Neural progenitor cell (in vitro differentiated cells): ENCODE data around the gene POU6F2. TPM values are rescaled to one million over a fixed set of nuclear protein-coding genes. Genes with fewer than 3 reads are reported as not detected.
A peak's percentile ranks its signal among the peaks of the same experiment; 100 is the strongest.

Experiments used
- DNase-seq: peaks from one replicate; pipeline ENCODE4 v3.0.0-alpha.2; 2016; ENCODE audit warnings: low spot score
- H2AFZ ChIP-seq: fragments of 200-600 bp; sonication (generic); replicated peaks from 2 replicates; pipeline ENCODE4 v1.6.1; 2016; ENCODE audit warnings: antibody characterized with exemption
- H3F3A ChIP-seq: fragments of 200-600 bp; sonication (generic); 2 replicates; pipeline ENCODE4 v1.6.1; 2016; ENCODE audit warnings: antibody characterized with exemption, low read depth
- H3K27ac ChIP-seq: fragments of 200-600 bp; sonication (generic); 2 replicates; pipeline ENCODE4 v1.5.1; 2016; ENCODE audit warnings: mild to moderate bottlenecking
- H3K27me3 ChIP-seq: fragments of 200-600 bp; sonication (generic); 2 replicates; pipeline ENCODE4 v1.6.1; 2016; ENCODE audit warnings: mild to moderate bottlenecking, moderate library complexity
- H3K36me3 ChIP-seq: fragments of 200-600 bp; sonication (generic); 2 replicates; pipeline ENCODE4 v1.5.1; 2016
- H3K4me1 ChIP-seq: fragments of 200-600 bp; sonication (generic); 2 replicates; pipeline ENCODE4 v1.6.1; 2016; ENCODE audit warnings: mixed run types
- H3K4me2 ChIP-seq: fragments of 200-600 bp; sonication (generic); 2 replicates; pipeline ENCODE4 v1.6.1; 2016
- H3K4me3 ChIP-seq: fragments of 200-600 bp; sonication (generic); 2 replicates; pipeline ENCODE4 v1.5.1; 2016
- H3K79me2 ChIP-seq: fragments of 200-600 bp; sonication (generic); 2 replicates; pipeline ENCODE4 v1.6.1; 2016; ENCODE audit warnings: low read depth
- H3K9ac ChIP-seq: fragments of 200-600 bp; sonication (generic); 2 replicates; pipeline ENCODE4 v1.6.1; 2016
- H3K9me3 ChIP-seq: fragments of 200-600 bp; sonication (generic); 2 replicates; pipeline ENCODE4 v1.5.1; 2016; ENCODE audit warnings: low read depth
- H4K20me1 ChIP-seq: fragments of 200-600 bp; sonication (generic); 2 replicates; pipeline ENCODE4 v1.6.1; 2016; ENCODE audit warnings: low read depth
- H3K27ac Mint-ChIP-seq: 3 replicates; pipeline ENCODE4 v1.8.0; 2021; ENCODE audit warnings: mixed read lengths
- H3K27me3 Mint-ChIP-seq: 2 replicates; pipeline ENCODE4 v1.8.0; 2022; ENCODE audit warnings: low read depth, mild to moderate bottlenecking, inconsistent platforms, moderate library complexity, mixed read lengths; ENCODE audit not compliant: insufficient read depth
- H3K36me3 Mint-ChIP-seq: 3 replicates; pipeline ENCODE4 v1.8.0; 2021; ENCODE audit warnings: mixed read lengths
- H3K4me1 Mint-ChIP-seq: 3 replicates; pipeline ENCODE4 v1.8.0; 2021; ENCODE audit warnings: mixed read lengths
- H3K4me3 Mint-ChIP-seq: 3 replicates; pipeline ENCODE4 v1.8.0; 2021; ENCODE audit warnings: mild to moderate bottlenecking, moderate library complexity, mixed read lengths
- H3K9me3 Mint-ChIP-seq: 3 replicates; pipeline ENCODE4 v1.8.0; 2020; ENCODE audit warnings: mixed read lengths
- CTCF ChIP-seq: fragments of 200-600 bp; sonication (generic); IDR thresholded peaks from 2 replicates; pipeline ENCODE4 v1.5.1; 2017; ENCODE audit warnings: antibody characterized with exemption, mild to moderate bottlenecking
- EZH2 ChIP-seq: fragments of 200-600 bp; sonication (generic); IDR thresholded peaks from 2 replicates; pipeline ENCODE4 v1.6.1; 2017; ENCODE audit warnings: antibody characterized with exemption, mild to moderate bottlenecking, moderate library complexity
- EZH2phosphoT487 ChIP-seq: fragments of 200-600 bp; sonication (generic); IDR thresholded peaks from 2 replicates; pipeline ENCODE4 v1.6.1; 2017; ENCODE audit warnings: antibody characterized with exemption
- total RNA-seq: library from RNA; depleted of rRNA; stranded (reverse); fragments of >200 nt; gene quantifications from 2 replicates; pipeline ENCODE4 v1.2.3, GENCODE V29; 2015; ENCODE audit warnings: low replicate concordance

POU6F2 gene
- total RNA-seq, 1 donor from 2014 or later = 3.4 TPM

DNA sequence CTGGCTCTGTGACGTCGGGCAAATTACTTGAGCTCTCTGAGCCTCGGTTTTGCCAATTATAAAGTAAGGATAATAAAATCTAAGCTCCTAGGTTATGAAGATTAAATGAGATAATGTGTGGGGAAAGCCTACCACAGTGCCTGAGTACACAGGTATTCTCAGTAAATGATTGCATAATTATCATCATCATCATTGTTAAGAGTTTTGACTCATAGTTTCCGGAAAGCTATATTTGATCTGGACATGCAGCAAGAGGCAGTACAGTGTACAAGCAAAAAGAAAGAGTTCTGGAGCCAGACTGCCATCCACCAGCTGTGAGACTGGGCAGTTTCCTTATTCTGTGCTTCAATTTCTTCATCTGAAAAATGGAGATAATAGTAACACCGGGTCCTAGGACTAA is 432.9 kb downstream of the POU6F2 start:
- H3K27ac ChIP-seq = no peak overlapping the region
- no peak overlapping the region for H3K4me3 ChIP-seq
- no peak overlapping the region for H2AFZ ChIP-seq
- no peaks in the 10 kb centered on the region for H3K36me3 Mint-ChIP-seq
- peaks cover 15% of the 10 kb centered on the region for H3K27me3 ChIP-seq
- no peak overlapping the region for H3K4me3 Mint-ChIP-seq
- peaks cover 24% of the 10 kb centered on the region for H3K4me1 Mint-ChIP-seq
- H3F3A ChIP-seq = peaks cover 16% of the 10 kb centered on the region
- no peak overlapping the region for H3K4me2 ChIP-seq
- H3K9me3 Mint-ChIP-seq = no peaks in the 10 kb centered on the region
- H3K27ac Mint-ChIP-seq = no peak overlapping the region
- DNase-seq = no peak
- H3K9ac ChIP-seq = no peak overlapping the region
- no peaks in the 10 kb centered on the region for H3K9me3 ChIP-seq
- no peaks in the 10 kb centered on the region for H3K79me2 ChIP-seq
- TF ChIP-seq CTCF = no peak
- TF ChIP-seq EZH2 = no peak
- no peak for TF ChIP-seq EZH2phosphoT487
- peaks cover 3% of the 10 kb centered on the region for H3K27me3 Mint-ChIP-seq
- H3K4me1 ChIP-seq = peaks cover 11% of the 10 kb centered on the region
- no peaks in the 10 kb centered on the region for H4K20me1 ChIP-seq
- H3K36me3 ChIP-seq = no peaks in the 10 kb centered on the region

DNA sequence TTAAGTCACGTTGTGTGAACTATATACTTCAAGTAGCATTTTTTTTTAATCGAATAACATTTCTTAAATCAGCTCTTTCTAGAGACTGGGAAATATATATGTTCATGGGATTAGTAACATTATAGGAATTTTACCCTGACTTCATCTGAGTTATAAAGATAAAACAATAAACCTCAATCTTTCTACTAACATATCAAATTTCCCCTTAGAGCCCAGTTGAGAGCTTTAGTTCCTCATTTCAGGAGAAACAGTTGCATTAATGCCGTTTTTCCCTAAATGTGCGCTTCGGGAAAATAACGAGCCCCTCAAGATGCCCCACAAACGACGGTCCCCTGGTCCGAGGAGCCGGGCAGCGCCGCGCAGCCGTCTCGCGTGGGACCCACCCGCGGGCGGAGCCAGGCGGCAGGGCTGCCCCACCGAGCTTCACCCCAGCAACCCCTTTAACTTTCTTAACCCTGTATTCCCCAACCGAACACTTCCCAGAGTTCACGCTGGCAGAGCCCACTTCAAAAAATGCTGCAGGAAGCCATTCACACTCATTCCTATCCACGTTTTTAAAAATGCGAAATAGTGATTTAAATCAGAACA is 436.0 kb downstream of the POU6F2 start:
- no peaks in the 10 kb centered on the region for H3K36me3 Mint-ChIP-seq
- Histone ChIP-seq H2AFZ (peak overlapping the region; percentile 100), H3K9me3 (no peaks in the 10 kb centered on the region), H3F3A (peaks cover 16% of the 10 kb centered on the region), H3K4me3 (peak overlapping the region; percentile 71), H3K27ac (no peak overlapping the region), H3K27me3 (peaks cover 15% of the 10 kb centered on the region), H3K36me3 (no peaks in the 10 kb centered on the region), H3K4me1 (peaks cover 8% of the 10 kb centered on the region), H3K9ac (no peak overlapping the region), H3K4me2 (peak overlapping the region; percentile 98), H4K20me1 (no peaks in the 10 kb centered on the region), H3K79me2 (no peaks in the 10 kb centered on the region)
- H3K27me3 Mint-ChIP-seq = no peaks in the 10 kb centered on the region
- H3K27ac Mint-ChIP-seq = peak overlapping the region; percentile 83
- DNase-seq = no peak
- TF ChIP-seq EZH2 (no peak), CTCF (no peak), EZH2phosphoT487 (no peak)
- no peaks in the 10 kb centered on the region for H3K9me3 Mint-ChIP-seq
- H3K4me1 Mint-ChIP-seq = peaks cover 3% of the 10 kb centered on the region
- peak overlapping the region; percentile 91 for H3K4me3 Mint-ChIP-seq

GRCh38 chr7:39414224-39415035 is 436.7 kb downstream of the POU6F2 start:
- Histone ChIP-seq H2AFZ (peak overlapping the region; percentile 100), H3K4me1 (peaks cover 8% of the 10 kb centered on the region), H3K36me3 (no peaks in the 10 kb centered on the region), H3K79me2 (no peaks in the 10 kb centered on the region), H3F3A (peaks cover 16% of the 10 kb centered on the region), H3K4me3 (peak overlapping the region; percentile 71), H3K9me3 (no peaks in the 10 kb centered on the region), H3K4me2 (peak overlapping the region; percentile 98), H3K9ac (no peak overlapping the region), H4K20me1 (no peaks in the 10 kb centered on the region), H3K27me3 (peaks cover 15% of the 10 kb centered on the region), H3K27ac (no peak overlapping the region)
- Mint-ChIP-seq H3K36me3 (no peaks in the 10 kb centered on the region), H3K4me3 (peak overlapping the region; percentile 91), H3K27ac (peak overlapping the region; percentile 83), H3K27me3 (no peaks in the 10 kb centered on the region), H3K9me3 (no peaks in the 10 kb centered on the region), H3K4me1 (peaks cover 3% of the 10 kb centered on the region)
- DNase-seq = peak; percentile 86
- TF ChIP-seq CTCF (peak; percentile 48), EZH2 (no peak)
